ENCODE measurements around the gene ADNP2.
A peak's percentile ranks its signal among the peaks of the same experiment; 100 is the strongest.
"Not testable (repeated sequence)": the region's sequence is repeated elsewhere in the genome, so short reads cannot be mapped to it uniquely, and the experiment has no call there.

Gene ADNP2

DNA sequence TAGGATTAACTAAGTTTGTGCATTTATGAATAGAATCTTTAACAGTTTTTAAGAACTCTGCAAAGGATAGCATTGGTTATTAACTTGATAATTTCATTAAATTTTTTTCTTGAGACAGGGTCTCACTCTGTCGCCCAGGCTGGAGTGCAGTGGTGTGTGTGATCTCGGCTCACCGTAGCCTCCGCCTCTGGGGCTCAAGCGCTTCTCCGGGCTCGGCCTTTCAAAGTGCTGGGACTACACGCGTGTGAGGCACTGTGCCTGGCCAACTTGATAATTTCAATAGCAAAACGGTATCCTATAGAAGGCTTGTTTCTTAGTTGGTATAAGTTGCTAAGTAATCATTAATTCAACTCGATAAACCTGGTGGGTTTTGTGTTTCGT lies 38.0 kb downstream of the ADNP2 start:
- no peak for DNase-seq

DNA sequence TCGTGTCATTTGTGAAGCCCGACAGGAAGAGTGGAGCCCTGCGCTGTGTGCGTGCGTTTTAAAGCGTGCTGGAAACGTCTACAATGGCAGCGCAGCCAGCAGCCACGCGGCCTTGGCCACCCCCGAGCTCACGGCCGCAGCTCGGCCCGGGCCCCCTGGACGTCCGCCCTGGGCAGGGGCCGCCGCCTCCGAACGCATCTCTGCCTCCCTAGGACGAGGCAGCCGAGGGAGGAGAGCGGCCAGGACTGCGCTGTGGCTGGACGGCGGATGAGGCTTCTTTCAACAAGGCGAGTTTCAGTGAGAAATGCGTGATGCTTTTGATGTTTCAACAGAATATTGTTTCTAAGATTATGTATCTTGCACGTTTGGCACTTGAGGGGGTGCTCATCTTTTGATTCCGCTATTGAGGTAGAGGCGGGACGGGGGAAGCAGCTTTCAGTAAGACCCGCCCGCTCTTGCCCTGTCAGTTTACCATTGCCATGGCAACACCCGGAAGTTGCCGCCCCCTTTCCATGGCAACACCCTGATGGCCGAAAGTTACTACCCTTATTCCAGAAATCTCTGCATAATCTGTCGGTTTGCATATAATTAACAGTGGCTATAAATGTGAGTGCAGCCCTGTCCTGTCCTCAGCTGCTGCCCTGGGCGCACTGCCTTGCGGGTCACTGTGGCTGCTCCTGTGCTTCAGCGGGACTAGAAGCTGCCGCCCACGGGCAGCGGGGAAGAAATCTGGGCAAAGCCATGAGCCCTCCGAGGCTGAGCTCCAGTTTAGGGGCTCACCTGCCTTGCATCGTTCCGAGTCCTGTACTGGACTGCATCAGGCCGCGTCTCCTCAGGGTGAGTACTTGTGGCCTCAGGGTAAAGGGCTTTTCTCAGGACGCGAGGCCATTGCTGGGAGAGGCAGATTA lies 38.6 kb downstream of the ADNP2 start:
- DNase-seq, result peak in 55 of 56 donors; percentile 10 to 94 (median 78)

DNA sequence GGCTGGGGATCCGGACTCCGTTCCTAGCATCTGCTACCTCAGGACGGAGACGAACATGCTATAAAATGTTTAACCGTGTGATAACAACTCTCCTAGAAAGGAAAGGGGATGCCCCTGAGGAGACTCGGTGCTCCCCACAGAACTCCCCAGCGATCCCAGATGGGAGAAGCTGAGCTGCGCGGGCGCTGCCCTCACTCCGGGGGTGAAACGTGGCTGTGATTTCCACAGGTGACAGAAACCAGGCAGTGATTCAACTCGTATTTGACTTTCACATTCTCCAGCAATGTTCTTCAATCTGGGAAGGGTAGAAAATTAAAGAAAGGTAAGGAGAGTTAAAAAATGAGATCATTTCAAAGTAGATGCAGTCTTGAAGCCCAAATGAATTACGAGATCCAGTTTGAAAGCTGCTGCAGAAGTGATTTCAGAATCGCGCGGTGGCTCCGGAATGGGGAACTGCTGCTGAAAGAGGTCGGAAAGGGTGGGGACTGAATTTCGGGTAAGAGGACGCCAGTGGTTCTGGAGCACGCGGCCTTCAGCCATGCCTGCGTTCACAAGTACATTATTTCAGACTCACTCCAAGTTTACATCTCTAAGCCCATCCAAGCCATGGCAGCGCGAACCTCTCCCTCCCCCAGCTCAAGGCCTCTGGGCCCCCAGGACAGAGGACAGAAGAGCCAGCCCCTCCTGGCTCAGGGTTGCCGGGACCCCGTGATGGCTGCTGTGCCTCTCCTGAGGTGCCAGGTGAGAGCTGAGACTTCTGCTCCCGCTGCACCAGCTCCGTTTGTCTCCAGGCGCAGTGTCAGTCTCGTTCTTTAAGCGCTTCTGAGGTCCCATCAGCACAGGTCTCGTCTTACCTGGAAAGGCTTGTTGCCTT lies 39.5 kb downstream of the ADNP2 start:
- DNase-seq, result no peak

DNA sequence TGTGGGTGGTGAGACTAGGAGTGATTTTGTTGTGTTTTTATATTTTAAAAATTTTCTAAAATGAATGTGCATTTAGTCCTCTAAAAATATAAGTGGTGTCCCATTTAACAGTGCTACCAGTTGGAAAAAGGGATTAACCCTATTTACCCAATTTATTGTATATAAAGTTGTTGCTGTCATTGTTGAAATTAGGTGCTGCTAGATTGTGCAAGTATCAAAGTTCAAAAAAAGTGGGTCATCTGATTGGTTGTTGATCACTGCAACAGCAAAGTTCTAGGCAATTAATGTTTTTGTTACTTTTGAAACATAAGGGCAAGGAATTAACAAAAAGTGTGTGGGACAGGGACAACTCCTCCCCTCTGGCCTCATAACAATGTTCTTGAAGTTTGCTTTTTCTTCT lies 40.6 kb downstream of the ADNP2 start:
- DNase-seq, result no peak

DNA sequence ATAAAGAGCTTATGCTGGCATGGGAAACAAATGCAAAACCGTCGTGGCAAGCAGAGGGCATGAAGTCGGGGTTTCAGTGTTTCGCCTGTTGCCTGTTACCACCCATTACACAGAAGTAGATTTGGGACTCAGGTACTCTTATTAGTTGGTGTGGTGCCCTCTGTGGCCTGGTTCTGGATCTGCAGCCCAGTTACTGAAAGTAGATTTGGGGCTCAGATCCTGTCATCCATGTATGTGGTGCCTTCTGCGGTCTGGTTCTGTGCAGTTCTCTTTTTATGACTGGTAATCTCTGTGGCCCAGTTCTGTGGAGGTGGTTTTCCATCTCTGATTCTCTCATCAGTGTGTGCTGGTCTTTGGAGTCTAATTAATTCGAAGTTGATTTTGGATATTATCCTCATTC lies 45.2 kb downstream of the ADNP2 start:
- DNase-seq, result no peak

DNA sequence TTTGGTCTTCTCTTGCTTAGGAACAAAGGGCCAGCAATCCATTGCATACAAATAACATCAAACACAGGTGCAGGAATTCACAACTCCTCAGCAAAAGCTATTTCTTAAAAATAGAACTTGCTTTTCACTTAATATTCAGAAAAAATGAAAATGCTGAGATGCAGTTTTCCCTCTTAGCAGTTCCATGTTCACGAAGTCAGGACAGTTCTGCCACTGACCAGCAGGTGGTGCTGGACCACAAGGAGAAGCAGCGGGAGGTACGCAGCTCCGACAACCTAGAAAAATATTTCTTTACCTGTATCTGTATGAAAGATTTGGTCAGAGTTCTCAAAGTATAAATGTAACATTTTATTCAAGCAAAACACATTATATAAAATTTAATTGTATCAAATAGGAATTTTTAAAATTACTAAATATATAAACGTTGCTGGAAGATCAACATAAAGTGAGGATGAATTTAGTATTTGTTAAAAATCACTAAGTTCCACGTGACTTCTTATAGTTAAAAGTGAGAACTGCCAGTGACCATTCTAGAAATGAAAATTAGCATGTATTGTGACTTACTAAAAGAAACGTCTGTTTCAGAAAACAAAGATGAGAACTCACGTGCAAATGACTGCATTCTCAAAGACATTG lies 48.8 kb downstream of the ADNP2 start:
- DNase-seq, result peak in 45 of 56 donors; percentile 10 to 88 (median 57)

DNA sequence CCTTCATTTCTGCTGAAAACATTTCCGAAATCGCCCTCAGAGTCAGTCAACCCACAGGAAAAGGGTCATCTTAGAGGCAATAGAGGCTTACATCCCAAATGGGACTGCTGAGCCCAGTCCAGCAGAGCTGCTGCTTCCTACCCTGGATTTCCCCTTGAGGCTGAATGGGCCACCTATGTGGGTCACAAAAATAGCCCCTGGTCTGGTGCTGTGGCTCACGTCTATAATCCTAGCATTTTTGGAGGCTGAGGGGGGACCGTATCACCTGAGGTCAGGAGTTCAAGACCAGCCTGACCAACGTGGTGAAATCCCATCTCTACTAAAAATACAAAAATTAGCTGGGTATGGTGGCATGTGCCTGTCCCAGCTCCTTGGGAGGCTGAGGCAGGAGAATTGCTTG lies 49.3 kb downstream of the ADNP2 start:
- no peak for DNase-seq

DNA sequence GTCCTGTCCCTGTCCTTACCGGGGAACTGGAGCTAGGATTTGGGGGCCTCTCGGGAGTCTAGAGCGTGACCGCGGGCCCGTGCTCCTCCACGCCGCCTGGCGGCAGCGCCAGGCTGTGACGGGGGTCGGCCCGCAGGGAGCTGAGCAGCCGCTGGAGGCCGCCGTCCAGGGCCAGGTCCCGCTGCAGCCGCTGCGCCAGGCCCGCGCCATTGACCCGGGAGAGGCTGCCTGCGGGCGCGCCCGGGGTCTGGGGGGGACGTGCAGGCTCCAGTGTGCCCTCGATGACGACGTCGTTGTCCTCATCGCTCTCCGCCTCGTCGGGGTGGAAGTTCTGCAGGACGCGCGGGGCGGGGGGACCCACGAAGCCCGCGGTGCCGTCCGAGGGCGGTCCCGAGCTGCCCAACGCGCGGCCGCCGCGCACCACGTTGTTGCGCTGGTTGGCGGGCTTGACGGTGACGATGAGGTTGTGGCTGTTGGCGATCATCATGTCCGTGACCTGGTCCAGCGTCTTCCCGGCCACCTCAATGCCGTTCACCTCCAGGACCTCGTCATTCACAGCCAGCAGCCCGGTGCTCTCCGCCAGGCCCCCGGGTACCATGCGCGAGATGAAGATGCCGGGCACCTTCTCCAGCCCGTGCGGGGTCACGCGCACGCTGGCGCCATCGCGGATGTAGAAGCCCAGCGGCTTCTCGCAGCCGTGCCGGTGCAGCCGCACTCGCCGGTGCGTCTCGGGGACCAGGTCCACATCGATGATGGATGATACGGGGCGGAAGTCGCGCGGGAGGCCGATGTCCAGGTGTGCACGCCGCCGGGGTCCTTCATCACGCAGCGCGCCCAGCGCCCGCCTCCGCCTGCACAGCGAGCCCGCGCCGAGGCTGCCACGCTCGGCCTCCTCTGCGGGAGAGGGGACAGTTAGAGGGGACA lies 50.9 kb downstream of the ADNP2 start:
- DNase-seq, result peak in 1 of 56 donors; percentile 39

DNA sequence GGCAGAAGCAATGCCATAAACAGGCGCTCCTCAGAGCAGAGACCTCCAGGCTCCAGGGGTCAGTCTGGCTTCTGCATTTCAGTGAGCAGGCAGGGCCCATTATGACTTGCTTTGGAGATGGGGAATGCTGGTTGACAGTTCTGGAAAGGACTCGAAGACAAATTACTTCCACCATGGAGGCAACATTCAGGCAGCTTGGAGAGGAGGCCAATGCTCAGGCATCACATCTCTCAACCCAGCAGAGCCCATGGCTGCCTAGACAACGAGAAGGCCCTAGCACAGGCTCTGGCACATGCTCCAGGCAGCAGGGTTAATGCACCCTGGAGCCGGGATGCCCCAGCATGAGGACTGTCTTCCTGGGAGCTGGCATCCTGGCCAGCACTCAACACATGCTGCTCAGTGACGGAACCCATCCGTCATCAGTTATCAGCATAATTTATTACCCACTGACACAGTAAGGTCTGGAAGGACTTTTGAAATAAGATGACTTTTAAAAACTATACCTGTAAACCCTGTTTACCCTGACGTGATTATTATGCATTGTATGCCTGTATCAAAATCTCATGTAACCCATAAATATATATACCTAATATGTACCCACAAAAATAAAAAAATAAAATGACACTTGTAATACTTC lies 52.8 kb downstream of the ADNP2 start:
- no peak for DNase-seq

DNA sequence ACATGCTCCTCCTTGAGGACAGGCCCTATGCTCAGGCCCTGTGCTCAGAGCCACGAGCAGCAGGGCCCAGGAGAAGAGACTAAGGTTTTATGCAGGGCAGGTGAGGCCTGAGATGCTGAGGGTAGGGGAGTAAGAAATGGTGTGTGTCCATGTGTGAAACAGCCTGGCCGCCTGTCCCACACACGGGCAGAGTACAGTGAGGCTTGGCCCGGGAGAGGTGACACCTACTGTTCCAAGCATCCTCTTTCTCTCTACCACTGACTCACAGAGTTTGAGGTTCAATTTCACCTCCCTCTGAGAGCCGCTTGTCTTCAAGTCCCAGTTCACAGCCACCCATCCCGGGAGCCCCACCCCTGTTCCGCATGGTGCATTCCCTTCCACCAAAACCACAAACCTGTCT lies 54.1 kb downstream of the ADNP2 start:
- no peak for DNase-seq

DNA sequence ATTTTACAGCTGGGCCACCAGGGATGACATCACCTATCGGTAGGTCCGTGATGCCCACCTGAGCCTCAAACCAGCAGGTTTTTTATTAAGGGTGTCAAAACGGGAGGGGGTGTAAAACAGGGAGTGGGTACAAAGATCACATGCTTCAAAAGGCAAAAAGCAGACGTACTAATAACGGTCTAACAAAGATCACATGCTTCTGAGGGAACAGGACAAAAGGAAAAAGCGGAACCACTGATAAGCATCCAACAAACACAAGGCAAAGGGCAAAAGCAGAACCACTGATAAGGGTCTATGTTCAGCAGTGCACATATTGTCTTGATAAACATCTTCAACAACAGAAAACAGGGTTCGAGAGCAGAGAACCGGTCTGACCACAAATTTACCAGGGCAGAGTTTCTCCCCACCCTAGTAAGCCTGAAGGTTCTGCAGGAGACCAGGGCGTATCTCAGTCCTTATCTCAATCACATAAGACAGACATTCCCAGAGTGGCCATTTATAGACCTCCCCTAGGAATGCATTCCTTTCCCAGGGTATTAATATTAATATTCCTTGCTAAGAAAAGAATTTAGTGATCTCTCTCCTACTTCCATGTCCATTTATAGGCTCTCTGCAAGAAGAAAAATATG lies 55.8 kb downstream of the ADNP2 start:
- not testable (repeated sequence) for DNase-seq

DNA sequence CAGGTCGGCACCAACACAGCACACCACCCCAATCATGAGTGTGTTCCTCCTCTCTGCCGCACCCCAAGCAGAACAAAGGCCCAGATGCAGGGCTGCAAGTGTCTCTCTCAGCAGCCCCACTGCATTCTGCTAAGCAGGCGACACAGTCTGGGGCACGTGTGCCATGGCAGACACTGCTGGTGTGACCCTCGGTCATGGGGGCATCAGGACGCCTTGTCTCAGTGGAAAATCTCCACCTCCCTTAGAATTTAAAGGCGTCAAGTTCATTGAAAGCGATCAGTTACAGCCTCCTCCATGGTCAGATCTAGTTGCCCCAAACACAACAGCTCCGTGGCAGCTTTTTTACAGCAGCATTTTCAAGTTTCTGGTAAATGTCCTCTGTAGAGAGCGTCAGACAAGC lies 57.2 kb downstream of the ADNP2 start:
- DNase-seq, result no peak

DNA sequence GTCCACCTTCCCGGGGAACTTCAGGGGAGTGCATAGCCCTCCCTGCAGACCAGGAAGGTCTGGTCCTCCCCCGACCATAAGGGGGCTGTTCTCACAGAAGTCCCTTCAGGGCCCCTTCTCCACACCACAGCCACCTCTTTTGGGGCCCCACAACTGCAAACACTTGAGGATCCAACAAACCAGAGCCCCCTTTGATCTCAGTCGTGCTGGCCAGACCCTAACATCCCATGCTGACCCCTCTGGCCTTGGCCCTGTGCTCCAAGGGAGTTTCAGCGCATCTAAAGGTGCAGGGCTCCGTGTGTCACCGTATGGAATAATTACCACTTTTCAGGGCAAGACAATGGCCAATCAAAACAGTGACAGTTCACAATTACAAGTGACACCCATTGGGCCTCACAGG lies 57.7 kb downstream of the ADNP2 start:
- DNase-seq, result no peak

DNA sequence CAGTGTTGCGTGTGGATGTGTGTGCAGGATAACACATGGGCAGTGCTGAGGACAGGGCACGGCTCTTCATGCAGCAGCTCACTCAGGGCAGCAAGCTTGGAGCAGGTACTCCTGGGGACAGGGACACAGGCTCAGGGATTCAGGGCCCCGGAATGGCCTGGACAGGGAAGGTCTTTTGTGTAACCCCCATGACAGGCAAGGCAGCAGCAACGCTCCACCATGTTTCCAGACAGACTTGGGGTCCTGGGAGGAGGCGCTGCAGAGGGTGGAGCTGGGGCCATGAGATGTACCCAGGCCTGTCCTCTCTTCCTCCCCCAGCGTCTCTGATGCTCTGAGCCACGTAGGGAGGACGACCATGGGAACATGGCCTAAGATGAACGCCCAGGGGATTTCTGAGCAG lies 58.3 kb downstream of the ADNP2 start:
- DNase-seq, result no peak

DNA sequence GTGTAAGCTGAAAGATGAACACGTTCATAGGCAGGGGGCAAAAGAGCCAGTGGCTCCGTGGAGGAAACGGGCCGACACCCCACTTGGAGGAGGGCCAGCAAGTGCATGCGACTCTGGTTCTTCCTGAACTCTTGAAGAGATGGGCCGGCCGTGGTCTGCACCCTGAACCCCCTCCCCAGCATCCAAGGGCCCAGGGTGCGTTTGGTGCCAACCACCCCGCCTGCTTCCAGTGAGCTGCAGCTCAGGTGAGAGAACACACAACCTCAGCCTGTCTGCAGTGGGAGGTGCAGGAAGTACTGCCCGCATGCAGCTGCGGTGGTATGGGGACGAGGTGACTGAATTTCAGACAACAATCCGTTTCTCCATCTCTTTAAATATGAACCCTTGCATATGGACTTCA lies 58.9 kb downstream of the ADNP2 start:
- DNase-seq, result no peak

DNA sequence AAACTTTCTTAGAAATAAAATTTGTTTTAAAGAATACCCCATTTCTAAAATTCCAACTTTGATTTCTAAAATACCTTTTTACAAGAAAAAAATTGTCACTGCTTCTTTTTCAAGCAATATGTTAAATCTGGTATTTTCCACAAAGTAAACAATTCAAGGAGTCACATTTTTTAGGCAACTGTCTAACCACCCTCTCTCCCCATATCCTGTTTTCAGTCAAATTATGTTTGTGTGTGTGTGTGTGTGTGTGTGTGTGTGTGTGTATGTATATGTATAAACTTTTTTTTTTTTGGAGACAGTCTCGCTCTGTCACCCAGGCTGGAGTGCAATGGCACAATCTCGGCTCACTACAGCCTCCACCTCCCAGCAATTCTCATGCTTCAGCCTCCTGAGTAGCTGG lies 59.3 kb downstream of the ADNP2 start:
- DNase-seq, result no peak

DNA sequence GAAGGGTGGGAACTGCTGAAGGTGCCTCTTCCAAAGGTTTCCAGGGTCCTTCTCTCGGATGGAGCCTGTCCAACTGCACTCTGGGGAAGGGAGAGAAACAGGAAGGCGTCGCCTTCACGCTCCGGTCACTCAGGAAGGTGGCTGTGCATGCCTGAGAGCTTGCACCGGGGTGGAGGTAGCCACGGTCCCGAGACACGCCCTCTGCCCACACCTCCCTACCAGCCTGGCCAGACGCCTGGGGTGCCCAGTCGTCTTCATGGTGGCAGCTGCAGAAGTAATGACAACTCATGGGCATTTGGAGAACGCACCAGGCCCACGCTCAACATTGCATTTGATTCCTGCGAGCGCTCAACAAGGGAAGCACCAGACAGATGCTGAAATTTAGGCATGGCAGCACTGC lies 59.9 kb downstream of the ADNP2 start:
- no peak for DNase-seq

DNA sequence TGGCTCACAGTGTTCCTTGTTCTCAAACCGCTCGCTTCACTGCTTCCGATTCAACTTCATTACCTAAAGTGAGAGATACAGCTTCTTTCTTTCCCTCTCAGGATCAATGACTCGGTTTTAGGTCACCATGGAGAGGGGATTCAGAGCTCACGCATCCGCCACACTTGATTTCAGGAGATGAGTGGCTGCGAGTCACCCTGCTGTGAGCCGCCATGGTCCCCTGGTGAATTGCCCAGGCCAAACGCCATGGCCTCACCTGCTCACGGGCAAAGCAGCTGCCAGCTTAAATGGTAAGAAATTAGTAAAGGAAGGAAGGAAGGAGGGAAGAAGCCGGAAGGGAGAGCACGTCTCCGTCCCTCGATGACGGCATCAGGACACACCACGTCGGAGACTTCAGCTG lies 60.5 kb downstream of the ADNP2 start:
- no peak for DNase-seq

DNA sequence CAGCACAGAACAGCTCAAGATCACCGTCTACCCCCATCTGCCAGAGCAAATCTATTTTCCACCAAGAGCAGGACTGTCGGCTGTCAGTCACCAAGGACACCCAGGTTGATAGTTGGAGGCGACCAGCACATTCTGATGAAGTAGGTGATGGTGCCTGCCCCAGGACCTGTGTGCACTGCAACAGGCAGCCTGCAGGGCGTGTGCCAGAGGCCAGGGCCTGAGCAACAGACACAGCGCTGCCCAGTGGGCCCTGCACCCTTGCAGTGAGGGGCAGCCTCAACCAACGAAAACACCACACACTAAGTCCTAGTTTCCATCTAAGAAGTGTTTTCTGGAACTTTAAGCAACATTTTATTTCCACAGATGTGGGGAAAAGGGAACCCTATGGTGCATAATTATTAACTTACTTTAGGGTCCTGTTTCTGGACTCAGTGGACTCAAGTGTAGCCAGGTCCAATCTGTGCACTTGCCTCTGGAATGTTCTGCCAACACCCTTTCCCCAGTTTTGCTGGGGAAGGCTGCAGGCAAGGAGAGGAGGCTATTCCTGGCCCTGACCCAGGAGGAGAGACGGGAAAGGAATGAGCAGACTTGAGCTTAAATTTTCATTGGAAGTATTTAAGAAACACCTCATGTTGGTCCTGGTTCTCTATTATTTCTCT lies 61.5 kb downstream of the ADNP2 start:
- DNase-seq, result no peak
